GM19324 (cell line): ENCODE data around the gene SCRG1.

Experiments
- ATAC-seq: cut with Tn5 transposase; IDR thresholded peaks from one replicate; pipeline ENCODE4 v1.9.1; 2021; ENCODE audit warnings: mild to moderate bottlenecking, moderate library complexity; ENCODE audit not compliant: unreplicated experiment, low FRiP score

SCRG1 gene

DNA sequence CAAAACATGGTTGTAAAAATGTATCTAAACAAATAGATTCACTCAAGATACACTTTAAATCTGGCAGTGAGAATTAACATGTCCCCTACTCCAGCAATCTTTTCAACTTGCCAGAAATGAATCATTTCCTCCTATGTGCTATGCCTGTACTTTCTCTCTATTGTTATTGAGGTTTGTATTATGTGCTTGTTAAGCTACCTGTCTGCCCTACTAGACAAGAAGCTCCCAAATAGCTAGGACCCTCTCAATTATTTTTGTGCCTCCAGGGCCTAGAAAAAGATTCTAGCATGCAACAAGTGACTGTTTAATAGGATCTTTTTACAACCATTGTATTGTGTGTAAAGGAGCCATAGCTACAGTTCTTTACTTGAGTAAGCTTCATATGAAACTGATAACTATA is 31.6 kb downstream of the SCRG1 start:
- no peak for ATAC-seq

DNA sequence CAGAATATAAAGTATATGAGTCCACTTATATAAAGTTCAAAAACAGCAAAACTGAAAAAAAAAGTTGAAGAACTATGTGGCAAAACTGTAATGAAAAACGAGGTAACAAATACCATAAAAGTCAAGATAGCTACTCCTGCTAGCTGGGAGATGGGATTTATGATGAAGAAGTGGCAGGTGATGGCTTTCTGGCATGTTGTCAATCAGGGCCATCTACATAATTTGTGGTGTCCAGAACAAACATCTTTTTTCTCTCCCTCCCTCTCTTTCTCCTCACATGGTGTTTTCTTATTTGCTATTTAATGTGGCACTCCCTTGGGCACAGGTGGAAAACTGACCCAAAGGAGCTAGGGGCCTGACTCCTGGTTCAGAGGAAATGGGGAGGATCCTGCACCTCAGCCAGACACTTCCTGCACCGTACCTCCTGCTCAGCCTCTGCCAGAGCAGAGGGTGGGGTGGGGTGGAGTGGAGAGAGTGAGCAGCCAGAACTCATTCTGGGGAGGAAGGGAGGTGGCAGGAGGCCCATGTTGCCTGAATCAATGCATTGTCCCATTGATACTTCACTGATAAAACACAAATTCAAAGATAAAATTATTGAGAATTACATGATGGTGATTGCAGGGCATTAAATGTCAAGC is 33.4 kb downstream of the SCRG1 start:
- no peak for ATAC-seq

DNA sequence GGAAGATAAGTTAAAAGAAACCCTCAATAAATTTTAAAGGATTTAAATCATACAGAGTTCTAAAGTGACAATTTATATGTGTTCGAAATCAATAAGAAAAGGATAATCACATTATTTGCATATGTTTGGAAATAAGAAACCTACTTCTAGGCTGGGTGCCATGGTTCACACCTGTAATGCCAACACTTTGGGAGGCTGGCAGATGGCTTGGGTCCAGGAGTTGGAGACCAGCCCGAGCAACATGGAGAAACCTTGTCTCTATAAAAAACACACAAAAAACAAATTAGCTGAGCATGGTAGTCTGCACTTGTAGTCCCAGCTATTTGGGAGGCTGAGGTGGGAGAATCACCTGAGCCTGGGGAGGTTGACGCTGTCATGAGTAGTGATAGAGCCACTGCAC is 36.2 kb downstream of the SCRG1 start:
- no peak for ATAC-seq

GRCh38 chr4:173360587-173361221 is 38.2 kb downstream of the SCRG1 start:
- no peak for ATAC-seq

- ATAC-seq, result no peak
Observed at GRCh38 chr4:173357939-173358338, 41.0 kb downstream of the SCRG1 start.

DNA sequence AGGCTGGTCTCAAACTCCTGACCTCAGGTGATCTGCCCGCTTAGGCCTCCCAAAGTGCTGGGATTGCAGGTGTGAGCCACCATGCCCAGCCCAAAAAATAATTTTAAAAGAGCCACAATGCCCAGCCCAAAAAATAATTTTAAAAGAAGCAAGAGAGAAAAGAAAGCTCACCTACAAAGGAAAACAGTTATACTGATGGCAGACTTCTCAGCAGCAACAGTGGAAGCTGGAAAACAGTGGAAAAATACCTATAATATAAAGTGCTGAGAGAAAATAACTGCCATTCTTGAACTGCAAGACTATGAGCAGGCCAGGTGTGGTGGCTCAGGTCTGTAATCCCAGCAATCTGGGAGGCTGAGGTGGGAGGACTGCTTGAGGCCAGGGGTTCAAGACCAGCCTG is 51.4 kb downstream of the SCRG1 start:
- ATAC-seq, result no peak

DNA sequence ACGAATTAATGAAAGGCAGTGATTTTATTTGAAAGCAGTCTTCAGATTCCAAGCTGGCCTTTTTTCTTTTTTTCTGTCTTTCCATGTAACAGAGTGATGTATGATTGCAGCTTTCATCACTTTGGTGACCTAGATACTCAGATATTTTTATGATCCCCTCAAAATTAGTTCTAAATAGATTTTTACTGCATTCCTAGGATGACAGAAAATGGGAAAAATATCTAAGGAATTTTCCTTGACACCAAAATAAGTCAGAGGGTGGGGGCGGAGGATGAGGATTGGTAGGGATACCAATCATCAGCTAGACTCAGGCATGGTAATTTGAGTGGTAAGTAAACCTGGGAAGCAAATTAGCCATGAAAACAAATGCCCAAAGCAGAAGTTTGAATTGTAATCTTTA is 52.8 kb downstream of the SCRG1 start:
- ATAC-seq, result no peak

DNA sequence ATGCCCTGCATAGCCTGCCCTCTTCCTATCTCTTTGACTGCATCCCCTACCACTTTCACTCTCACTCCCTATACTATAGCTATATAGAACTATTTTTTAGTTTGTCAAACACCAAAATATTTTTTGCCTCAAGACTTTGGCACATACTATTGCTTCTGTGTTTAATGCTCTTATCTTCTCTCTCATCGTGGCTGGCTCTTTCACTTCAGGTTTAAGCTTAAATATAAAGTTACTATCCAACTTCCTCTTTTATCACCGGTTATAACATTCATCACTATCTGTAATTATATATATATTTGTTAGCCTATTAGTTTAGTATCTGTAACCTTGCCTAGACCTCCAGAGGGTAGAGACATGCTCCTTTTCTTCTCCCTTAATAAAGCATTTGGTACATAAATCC is 53.3 kb downstream of the SCRG1 start:
- ATAC-seq, result no peak

- ATAC-seq, result no peak
Observed at GRCh38 chr4:173343832-173344397, 55.0 kb downstream of the SCRG1 start.

DNA sequence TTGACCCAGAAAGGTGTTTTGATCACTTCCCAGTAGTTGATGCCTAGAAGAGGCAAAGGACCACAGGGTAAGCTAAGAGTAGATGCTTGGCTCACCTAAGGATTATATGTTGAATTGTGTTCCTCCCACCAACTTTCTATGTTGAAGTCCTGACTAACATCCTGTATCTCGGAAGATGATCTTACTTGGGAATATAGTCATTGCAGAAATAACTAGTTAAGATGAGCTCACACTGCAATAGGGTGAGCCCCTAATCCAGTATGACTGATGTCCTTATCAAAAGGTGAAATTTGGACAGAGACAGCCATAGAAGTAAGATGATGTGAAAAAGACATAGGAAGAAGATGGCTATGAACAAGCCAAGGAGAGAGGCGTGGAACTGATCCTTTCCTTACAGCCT is 61.5 kb downstream of the SCRG1 start:
- ATAC-seq, result no peak

GRCh38 chr4:173334891-173335752 is 63.8 kb downstream of the SCRG1 start:
- peak; percentile 37 for ATAC-seq
